ENCODE data around the gene ZNF205.

The ZNF205 gene

DNA sequence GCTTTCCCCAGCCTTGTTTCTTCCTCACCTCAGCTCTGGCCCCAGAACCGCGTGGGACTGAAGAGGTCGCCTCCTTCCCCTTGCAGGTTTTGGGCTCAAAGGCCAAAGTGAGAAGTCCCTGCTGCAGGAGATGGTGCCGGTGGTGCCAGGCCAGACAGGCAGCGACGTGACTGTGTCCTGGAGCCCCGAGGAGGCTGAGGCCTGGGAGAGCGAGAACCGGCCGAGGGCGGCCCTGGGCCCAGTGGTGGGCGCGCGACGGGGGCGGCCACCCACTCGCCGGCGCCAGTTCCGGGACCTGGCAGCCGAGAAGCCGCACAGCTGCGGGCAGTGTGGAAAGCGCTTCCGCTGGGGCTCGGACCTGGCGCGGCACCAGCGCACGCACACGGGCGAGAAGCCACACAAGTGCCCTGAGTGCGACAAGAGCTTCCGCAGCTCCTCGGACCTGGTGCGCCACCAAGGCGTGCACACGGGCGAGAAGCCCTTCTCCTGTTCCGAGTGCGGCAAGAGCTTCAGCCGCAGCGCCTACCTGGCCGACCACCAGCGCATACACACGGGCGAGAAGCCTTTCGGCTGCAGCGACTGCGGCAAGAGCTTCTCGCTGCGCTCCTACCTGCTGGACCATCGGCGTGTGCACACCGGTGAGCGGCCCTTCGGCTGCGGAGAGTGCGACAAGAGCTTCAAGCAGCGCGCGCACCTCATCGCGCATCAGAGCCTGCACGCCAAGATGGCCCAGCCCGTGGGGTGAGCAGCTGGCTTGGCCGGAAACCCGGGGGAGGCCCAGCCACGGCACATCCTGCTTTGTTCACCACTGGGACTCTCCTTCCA is 28.4 kb downstream of the ZNF205 start:
- no peak for TF ChIP-seq CTCF (IDR thresholded peaks at IDR 0.05; ENCODE audit: extremely low read depth, insufficient read depth, missing control alignments)
- no peak for DNase-seq (ENCODE audit: low spot score)
- in situ Hi-C loops (cut with MboI; ENCODE audit: low pct_unique_long_range_greater_than_20kb, low sequenced_read_pairs, unreplicated experiment) = no loop called here

GRCh38 chr16:3141781-3142311 is 29.5 kb downstream of the ZNF205 start:
- in situ Hi-C loops (cut with MboI; ENCODE audit: low pct_unique_long_range_greater_than_20kb, low sequenced_read_pairs, unreplicated experiment) = no loop called here
- TF ChIP-seq CTCF (IDR thresholded peaks at IDR 0.05; ENCODE audit: extremely low read depth, insufficient read depth, missing control alignments) = no peak
- DNase-seq (ENCODE audit: low spot score) = no peak

GRCh38 chr16:3142327-3142726 is 29.9 kb downstream of the ZNF205 start:
- no peak for DNase-seq (ENCODE audit: low spot score)
- in situ Hi-C loops (cut with MboI; ENCODE audit: low pct_unique_long_range_greater_than_20kb, low sequenced_read_pairs, unreplicated experiment) = no loop called here
- TF ChIP-seq CTCF (IDR thresholded peaks at IDR 0.05; ENCODE audit: extremely low read depth, insufficient read depth, missing control alignments) = no peak

DNA sequence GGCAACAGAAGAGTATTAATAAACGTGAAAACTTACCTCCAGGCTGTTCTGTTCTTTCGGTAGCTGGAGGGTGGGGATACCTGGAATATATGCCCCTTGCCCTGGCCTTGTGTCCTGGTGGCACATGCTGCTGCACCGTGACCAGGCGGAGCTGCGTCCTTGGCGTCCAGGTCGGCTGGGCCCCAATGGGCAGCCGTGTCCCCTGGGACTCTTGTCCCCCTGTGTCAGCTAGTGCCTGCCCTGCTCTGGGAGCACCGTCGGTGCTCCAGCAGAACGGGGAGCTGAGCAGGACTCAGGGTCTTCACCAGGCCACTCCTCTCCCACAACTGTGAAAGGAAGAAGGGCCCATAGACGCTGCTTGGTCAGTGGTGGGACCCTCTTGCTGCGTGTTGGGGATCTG is 30.4 kb downstream of the ZNF205 start:
- TF ChIP-seq CTCF (IDR thresholded peaks at IDR 0.05; ENCODE audit: extremely low read depth, insufficient read depth, missing control alignments) = no peak
- DNase-seq (ENCODE audit: low spot score) = no peak
- in situ Hi-C loops (cut with MboI; ENCODE audit: low pct_unique_long_range_greater_than_20kb, low sequenced_read_pairs, unreplicated experiment) = no loop called here

GRCh38 chr16:3143189-3143588 is 30.8 kb downstream of the ZNF205 start:
- in situ Hi-C loops (cut with MboI; ENCODE audit: low pct_unique_long_range_greater_than_20kb, low sequenced_read_pairs, unreplicated experiment) = no loop called here
- TF ChIP-seq CTCF (IDR thresholded peaks at IDR 0.05; ENCODE audit: extremely low read depth, insufficient read depth, missing control alignments) = no peak
- DNase-seq (ENCODE audit: low spot score) = no peak

DNA sequence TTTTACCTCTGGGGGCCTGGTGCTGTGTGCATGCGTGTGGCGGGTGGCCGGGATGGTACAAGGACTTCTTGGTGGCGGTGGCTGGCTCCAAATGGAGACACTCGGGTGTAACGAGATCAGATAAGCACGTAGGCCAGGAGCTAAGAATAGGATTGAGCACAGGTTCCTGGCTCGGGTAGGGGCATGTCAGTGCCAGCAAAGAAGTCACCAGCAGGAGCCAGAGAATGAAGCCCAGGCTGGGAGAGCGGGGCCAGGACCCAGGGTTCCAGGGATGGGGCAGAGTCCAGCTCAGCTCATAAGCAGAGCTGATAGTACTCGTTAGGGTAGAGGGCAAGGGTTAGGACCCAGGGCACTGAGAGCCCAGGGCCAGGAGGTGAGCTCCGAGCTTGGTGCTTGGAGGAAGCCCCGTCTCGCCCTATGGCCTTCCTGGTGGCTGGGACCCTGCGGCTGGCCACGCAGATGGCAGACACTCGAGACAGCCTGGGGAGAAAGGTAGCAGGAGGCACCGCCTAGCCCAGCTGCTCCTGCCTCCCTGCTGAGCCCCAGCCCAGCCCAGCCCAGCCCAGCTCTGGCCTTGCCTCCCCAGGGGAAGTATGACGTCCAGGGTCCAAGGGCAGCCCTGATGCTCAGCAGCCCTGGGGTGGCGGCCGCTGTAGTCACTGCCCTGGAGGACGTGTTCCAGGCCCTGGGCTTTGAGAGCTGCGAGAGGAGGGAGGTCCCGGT is 31.4 kb downstream of the ZNF205 start:
- TF ChIP-seq CTCF (IDR thresholded peaks at IDR 0.05; ENCODE audit: extremely low read depth, insufficient read depth, missing control alignments) = no peak
- in situ Hi-C loops (cut with MboI; ENCODE audit: low pct_unique_long_range_greater_than_20kb, low sequenced_read_pairs, unreplicated experiment) = no loop called here
- no peak for DNase-seq (ENCODE audit: low spot score)

All from GM13977 (cell line).